ENCODE results near the gene CEP43. TPM values are rescaled to one million over a fixed set of nuclear protein-coding genes. Genes with fewer than 3 reads are reported as not detected.

Gene CEP43
- 10 to 100 TPM; 36.0 to 43.9 TPM for total RNA-seq
- polyA plus RNA-seq (2013, experiment 1 of 2), result 28.5 TPM
- 30.3 TPM for polyA plus RNA-seq (2013, experiment 2 of 2)
- long read RNA-seq, experiment 1, full-length matches to known transcripts, result 3 of 12 reads
- long read RNA-seq, experiment 1, partial matches to known transcripts, result 3 of 12 reads
- long read RNA-seq, experiment 1, other reads (novel, unspliced or antisense), result 6 of 12 reads
- long read RNA-seq, experiment 2, full-length matches to known transcripts, result 63 of 90 reads
- long read RNA-seq, experiment 2, partial matches to known transcripts, result 7 of 90 reads
- long read RNA-seq, experiment 2, other reads (novel, unspliced or antisense), result 20 of 90 reads
- long read RNA-seq, experiment 3, full-length matches to known transcripts, result 129 of 175 reads
- long read RNA-seq, experiment 3, partial matches to known transcripts, result 9 of 175 reads
- long read RNA-seq, experiment 3, other reads (novel, unspliced or antisense), result 37 of 175 reads
- long read RNA-seq, experiment 4, full-length matches to known transcripts, result 23 of 36 reads
- long read RNA-seq, experiment 4, partial matches to known transcripts, result 4 of 36 reads
- long read RNA-seq, experiment 4, other reads (novel, unspliced or antisense), result 9 of 36 reads

- no peaks in the 10 kb centered on the region for H3K27me3 Mint-ChIP-seq (ENCODE audit: insufficient read depth)
- no peak for TF ChIP-seq CTCF (conservative IDR thresholded peaks at IDR 0.05)
- H3K36me3 Mint-ChIP-seq (ENCODE audit: low read depth), result peaks cover 21% of the 10 kb centered on the region
- peaks cover 20% of the 10 kb centered on the region for H3K4me1 Mint-ChIP-seq
- Histone ChIP-seq H3K9ac (ENCODE audit: extremely low read depth, low read length, poor library complexity, severe bottlenecking) (peak within 1 kb of the TSS; percentile 70), H3K36me3 (ENCODE audit: control insufficient read depth, insufficient read depth, low read length) (peaks cover 40% of the 10 kb centered on the region), H3K27me3 (ENCODE audit: control insufficient read depth, insufficient read depth, low read length, poor library complexity, severe bottlenecking) (no peaks in the 10 kb centered on the region), H3K9me3 (ENCODE audit: control insufficient read depth, low read length) (no peaks in the 10 kb centered on the region), H3K27ac (ENCODE audit: low read depth, low read length) (peak within 1 kb of the TSS; percentile 62), H3K4me3 (ENCODE audit: low read length) (peak within 1 kb of the TSS; percentile 92), H3K4me1 (ENCODE audit: control insufficient read depth, insufficient read depth, low read length) (no peaks in the 10 kb centered on the region)
- H3K27ac Mint-ChIP-seq, result peak within 1 kb of the TSS; percentile 88
- H3K9me3 Mint-ChIP-seq, result no peaks in the 10 kb centered on the region
- WGBS, 2 experiments (ENCODE audit: insufficient coverage in 1 of 2, insufficient read length in 1 of 2), result 0% methylated on average over 24 to 93 of the region's 93 CpGs
- peak; percentile 98 for DNase-seq
- peak within 1 kb of the TSS; percentile 79 for H3K4me3 Mint-ChIP-seq
Measured at GRCh38 chr6:166999145-166999883, at the start of gene CEP43. Gene CEP43, plus strand, starts transcription at chr6:166999397. Its CDS starts 16 bp downstream, at chr6:166999413.

GRCh38 chr6:166949528-166950442, 49.4 kb upstream of the CEP43 start:
- Histone ChIP-seq H3K27me3 (ENCODE audit: control insufficient read depth, insufficient read depth, low read length, poor library complexity, severe bottlenecking) (no peaks in the 10 kb centered on the region), H3K36me3 (ENCODE audit: control insufficient read depth, insufficient read depth, low read length) (no peaks in the 10 kb centered on the region), H3K9me3 (ENCODE audit: control insufficient read depth, low read length) (no peaks in the 10 kb centered on the region), H3K4me3 (ENCODE audit: low read length) (no peak overlapping the region), H3K9ac (ENCODE audit: extremely low read depth, low read length, poor library complexity, severe bottlenecking) (no peak overlapping the region), H3K4me1 (ENCODE audit: control insufficient read depth, insufficient read depth, low read length) (no peaks in the 10 kb centered on the region), H3K27ac (ENCODE audit: low read depth, low read length) (no peak overlapping the region)
- 79 to 93% methylated on average over 4 to 9 of the region's 9 CpGs for WGBS, 2 experiments (ENCODE audit: insufficient coverage in 1 of 2, insufficient read length in 1 of 2)
- H3K36me3 Mint-ChIP-seq (ENCODE audit: low read depth), result peaks cover 38% of the 10 kb centered on the region
- peaks cover 6% of the 10 kb centered on the region for H3K4me1 Mint-ChIP-seq
- DNase-seq, result peak; percentile 59
- H3K9me3 Mint-ChIP-seq, result peaks cover 5% of the 10 kb centered on the region
- H3K27me3 Mint-ChIP-seq (ENCODE audit: insufficient read depth), result peaks cover 16% of the 10 kb centered on the region
- no peak for TF ChIP-seq CTCF (conservative IDR thresholded peaks at IDR 0.05)
- H3K27ac Mint-ChIP-seq, result no peak overlapping the region
- no peak overlapping the region for H3K4me3 Mint-ChIP-seq

- H3K27me3 ChIP-seq (ENCODE audit: control insufficient read depth, insufficient read depth, low read length, poor library complexity, severe bottlenecking), result peaks cover 5% of the 10 kb centered on the region
- peaks cover 18% of the 10 kb centered on the region for H3K27me3 Mint-ChIP-seq (ENCODE audit: insufficient read depth)
- H3K27ac ChIP-seq (ENCODE audit: low read depth, low read length), result no peak overlapping the region
- H3K36me3 ChIP-seq (ENCODE audit: control insufficient read depth, insufficient read depth, low read length), result no peaks in the 10 kb centered on the region
- peaks cover 3% of the 10 kb centered on the region for H3K9me3 Mint-ChIP-seq
- H3K36me3 Mint-ChIP-seq (ENCODE audit: low read depth), result peaks cover 33% of the 10 kb centered on the region
- H3K27ac Mint-ChIP-seq, result no peak overlapping the region
- H3K4me1 Mint-ChIP-seq, result peaks cover 6% of the 10 kb centered on the region
- no peak overlapping the region for H3K4me3 Mint-ChIP-seq
- no peaks in the 10 kb centered on the region for H3K4me1 ChIP-seq (ENCODE audit: control insufficient read depth, insufficient read depth, low read length)
- no peak overlapping the region for H3K4me3 ChIP-seq (ENCODE audit: low read length)
- H3K9me3 ChIP-seq (ENCODE audit: control insufficient read depth, low read length), result no peaks in the 10 kb centered on the region
- H3K9ac ChIP-seq (ENCODE audit: extremely low read depth, low read length, poor library complexity, severe bottlenecking), result no peak overlapping the region
- DNase-seq, result peak; percentile 39
- WGBS, 2 experiments (ENCODE audit: insufficient coverage in 1 of 2, insufficient read length in 1 of 2), result 89 to 90% methylated on average over 8 to 10 of the region's 10 CpGs
- TF ChIP-seq CTCF (conservative IDR thresholded peaks at IDR 0.05), result no peak
Measured at GRCh38 chr6:166950443-166950821, 48.8 kb upstream of the CEP43 start.

Measured in endodermal cell (in vitro differentiated cells).